HG03520 (cell line): Measurements from ENCODE around the gene ST6GALNAC4.
"Not testable (repeated sequence)": the region's sequence is repeated elsewhere in the genome, so short reads cannot be mapped to it uniquely, and the experiment has no call there.

ENCODE experiments used
- ATAC-seq: cut with Tn5 transposase; IDR thresholded peaks from one replicate; pipeline ENCODE4 v1.9.1; 2021; ENCODE audit warnings: mild to moderate bottlenecking, moderate library complexity; ENCODE audit not compliant: unreplicated experiment

Gene ST6GALNAC4

DNA sequence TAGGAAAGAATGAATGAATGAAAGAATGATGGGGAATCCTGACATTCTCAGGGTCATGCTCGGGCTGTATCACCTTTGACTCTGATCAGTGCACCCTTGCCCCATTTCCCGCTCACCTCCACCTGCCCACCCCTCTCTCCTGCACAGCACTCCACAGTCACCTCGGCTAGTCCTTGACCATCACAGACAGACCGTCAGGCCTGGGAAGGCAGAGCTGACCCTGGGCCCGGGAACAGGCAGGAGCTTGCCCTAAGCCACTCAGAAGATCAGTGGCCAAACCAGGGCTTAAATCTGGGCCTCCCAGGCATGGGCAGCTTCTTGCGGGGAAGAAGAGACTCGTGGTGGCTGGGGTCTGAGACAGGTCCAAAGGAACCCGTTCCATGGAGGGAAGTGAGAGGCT lies 21.0 kb downstream of the ST6GALNAC4 start:
- ATAC-seq, result no peak

DNA sequence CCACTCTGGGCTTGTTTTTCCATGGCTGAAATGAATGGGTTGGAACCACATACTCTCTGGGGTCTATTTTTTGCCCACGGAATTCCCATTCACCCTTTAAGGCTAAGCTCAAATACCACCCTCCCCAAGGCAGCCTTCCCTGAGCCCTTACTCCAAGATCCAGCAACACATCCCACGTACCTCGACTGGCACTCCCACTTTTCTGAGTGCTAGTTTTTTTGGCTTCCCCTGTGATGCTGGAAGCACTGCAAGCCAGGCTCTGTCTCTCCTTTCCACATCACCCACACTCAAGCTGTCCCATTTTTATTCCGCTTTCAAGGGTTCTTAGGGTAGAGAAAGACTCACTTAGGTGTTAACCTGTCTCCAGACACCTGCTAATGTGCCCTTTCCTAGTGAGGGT lies 23.4 kb downstream of the ST6GALNAC4 start:
- no peak for ATAC-seq

DNA sequence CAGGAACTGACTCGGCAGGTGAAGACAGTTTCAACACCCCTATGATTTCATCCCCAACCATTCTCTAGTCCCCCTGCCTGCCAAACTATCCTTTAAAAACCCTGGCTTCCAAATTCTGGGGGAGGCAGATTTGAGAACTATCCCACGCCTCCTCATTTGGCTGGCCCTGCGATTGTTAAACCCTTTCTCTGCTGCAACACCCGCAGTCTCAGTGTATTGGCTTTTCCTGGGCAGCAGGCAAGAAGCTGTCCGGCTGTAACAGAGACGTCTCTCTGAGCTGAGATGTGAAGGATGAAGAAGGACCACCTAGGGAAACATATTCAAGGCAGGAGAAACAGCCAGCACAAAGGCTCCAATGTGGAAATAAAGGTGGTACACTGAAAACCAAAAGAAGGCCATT lies 24.0 kb downstream of the ST6GALNAC4 start:
- ATAC-seq, result no peak

DNA sequence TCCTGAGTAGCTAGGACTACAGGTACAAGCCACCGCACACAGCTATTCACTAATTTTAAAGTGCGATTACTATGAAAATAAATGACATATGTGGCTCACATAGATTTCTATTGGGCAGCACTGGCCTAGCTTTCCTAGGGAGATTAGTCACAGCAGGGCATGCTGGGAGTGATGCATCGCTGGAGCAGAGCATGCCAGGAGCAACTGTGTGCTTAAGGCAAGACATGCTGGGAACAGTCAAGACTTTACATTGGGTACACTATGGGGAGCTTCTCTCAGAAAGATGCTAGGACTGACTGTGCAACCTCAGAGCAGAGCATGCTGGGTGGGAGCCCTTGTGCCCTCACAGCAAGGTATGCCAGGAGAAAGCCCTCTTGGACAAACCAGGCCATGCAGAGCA lies 26.8 kb downstream of the ST6GALNAC4 start:
- ATAC-seq, result no peak

DNA sequence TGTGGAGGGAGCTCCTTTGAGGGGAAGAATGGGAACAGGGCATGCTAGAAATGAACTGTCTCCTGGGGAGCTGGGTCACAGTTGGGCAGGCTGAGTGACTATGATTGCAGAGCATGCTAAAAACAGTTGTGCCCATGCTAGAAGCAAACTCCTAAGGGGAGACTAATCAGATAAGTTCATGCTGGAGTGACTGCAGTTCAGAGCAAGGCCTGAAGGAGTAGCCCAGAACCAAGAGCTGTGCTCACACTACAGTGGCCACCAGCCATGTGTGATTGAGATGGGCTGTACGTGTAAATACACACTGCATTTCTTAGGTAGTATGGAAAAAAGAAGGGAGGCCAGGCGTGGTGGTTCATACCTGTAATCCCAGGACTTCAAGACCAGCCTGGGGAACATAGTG lies 29.0 kb downstream of the ST6GALNAC4 start:
- ATAC-seq, result no peak

DNA sequence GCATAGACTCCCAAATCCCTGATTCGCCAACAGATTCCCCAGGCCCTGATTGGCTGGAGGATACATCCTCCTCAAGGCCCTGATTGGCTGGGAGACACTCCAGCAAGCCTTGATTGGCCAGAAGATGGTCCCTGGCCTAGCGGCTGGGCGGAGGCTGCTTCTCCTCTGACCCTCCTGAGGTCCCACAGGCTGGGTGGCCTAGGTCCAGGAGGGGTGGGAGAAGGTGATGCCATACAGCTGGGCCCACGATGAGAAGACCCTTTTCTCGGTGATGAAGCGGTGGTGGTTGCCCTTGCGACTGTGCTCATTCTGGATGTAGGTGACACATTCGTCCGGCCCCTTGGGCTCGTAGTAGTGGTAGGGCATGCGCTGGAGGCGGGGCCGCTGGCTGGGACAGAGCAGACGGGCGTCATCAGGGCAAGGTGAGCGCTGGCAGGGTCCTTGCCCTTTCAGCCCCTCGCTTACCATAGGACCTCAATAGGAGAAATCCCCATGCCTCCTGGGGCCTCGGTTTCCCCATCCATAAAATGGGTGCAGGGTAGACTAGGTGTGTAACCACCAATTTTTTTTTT lies 30.4 kb downstream of the ST6GALNAC4 start:
- no peak for ATAC-seq

DNA sequence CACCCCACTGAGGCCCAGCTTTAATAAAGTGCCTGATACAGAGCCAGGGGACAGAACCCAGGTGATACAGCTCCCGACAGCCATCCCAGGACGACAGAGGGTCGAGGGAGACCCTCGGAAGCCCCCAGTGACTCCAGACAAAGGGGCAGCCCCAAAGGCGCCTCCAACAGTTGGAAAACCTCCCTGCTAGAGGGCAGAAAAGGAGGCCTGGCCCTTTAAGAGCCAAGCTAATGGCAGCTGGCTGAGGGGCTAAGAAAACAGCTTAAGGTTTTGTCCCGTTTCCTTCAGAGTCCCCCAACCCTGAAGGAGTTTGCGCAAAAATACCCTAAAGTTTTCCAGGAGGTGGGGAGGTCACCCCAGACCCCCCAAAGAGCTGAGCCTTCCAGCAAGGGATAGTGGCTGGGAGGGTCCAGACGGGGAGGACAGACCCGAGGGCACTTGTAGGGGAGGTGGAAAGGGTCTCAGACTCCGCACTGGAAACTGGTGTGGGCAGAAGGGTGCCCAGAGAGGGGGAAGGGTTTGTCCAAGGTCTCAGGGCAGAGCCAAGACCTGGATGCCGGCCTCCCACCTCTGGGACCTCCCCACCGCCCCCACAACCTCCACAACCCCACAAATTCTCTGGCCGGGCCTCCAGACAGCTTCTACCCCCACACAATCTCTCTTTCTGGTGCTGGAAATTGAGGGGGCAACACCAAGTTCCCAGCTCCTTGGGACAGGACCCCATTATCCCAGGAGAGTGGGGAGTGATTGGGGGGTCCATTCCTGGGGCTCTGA lies 31.1 kb downstream of the ST6GALNAC4 start:
- ATAC-seq, result no peak

DNA sequence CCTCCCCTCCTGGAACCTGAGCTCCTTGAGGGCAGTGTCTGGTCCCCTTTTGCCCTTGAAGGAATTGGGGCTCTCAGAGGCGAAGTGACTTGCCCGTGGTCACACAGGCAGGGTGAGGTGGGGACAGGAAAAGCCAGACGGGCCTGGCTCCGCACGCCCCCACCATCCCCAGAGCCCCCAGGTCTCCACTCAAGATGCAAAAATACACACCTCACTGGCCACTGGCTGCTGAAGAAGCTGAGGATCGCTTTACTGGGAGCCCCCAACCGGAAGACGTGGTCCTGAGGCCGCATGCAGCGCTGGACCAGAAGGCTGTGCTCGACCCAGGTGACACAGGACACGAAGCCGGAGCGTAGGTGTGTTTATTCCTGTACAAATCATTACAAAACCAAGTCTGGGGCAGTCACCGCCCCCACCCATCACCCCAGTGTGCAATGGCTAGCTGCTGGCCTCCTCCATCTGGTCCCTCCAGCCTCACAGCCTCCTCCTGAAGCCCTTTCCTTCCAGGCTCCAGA lies 31.8 kb downstream of the ST6GALNAC4 start:
- no peak for ATAC-seq

DNA sequence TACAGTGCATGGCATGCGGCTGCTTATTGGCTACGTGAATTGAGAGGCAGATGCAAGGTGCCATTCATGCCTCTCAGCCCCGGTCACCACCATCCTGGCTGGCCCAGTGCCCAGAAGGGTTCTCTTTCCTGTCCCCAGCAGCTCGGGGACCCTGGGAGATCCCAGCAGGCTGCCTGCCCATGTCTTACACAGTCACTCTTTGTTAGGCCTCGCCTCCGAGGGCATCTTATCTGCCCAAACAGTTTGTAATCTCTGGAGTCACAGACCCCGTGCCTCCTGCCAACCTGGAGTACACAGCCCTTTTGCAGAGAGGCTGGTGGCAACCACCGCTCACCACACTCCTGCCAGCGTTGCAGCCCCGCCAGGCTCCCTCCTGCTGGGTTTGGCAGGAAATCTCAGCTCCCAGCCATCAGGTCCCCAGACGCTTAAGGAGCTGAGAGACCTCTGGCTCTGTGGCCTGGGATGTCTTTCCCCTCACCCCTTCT lies 32.4 kb downstream of the ST6GALNAC4 start:
- ATAC-seq, result no peak

DNA sequence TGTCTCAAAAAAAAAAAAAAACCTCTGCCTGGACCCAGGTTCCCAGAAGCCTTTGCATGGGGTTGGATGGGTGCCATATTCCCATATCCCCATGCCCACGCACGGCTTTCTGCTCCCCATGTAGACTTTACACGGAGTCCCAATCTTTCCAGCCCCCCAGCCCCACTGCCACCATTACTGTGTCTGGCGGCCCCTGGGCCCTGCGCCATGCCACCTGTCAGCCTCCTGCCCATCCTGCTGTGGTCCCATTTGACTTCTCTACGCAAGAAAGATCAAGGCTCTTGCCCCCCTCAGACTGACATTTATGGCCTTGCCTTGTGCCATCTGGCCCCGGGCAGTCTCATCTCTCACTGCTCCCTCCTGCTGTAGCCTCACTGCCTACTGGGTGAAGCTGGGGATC lies 32.9 kb downstream of the ST6GALNAC4 start:
- no peak for ATAC-seq

DNA sequence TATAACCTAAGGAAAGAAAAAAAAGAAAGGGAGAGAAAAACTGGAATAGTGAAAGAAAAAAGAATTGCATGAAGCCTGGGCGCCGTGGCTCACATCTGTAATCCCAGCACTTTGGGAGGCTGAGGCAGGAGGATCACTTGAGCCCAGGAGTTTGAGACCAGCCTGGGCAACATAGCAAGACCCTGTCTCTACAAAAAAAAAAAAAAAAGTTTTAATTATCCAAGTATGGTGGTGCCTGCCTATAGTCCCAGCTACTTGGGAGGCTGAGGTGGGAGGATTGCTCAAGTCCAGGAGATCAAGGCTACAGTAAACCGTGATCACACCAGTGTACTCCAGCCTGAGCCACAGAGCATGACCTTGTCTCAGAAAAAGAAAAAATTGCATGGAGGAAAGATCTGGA lies 35.1 kb downstream of the ST6GALNAC4 start:
- not testable (repeated sequence) for ATAC-seq

DNA sequence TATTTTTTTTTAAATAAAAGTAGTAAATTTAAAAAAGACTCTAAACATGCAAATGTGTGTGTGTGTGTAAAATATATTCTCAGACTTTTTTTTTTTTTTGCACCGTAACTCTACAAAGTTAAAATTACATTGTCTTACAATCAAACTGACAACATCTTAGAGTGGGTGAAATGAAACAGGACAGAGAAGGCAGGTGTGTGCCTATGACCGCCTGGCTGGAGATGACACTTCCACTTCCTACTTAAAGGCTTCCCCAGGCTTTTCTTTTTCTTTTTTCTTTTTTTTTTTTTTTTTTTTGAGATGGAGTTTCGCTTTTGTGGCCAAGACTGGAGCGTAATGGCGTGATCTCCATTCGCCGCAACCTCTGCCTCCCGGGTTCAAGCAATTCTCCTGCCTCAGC lies 36.7 kb downstream of the ST6GALNAC4 start:
- ATAC-seq, result no peak

DNA sequence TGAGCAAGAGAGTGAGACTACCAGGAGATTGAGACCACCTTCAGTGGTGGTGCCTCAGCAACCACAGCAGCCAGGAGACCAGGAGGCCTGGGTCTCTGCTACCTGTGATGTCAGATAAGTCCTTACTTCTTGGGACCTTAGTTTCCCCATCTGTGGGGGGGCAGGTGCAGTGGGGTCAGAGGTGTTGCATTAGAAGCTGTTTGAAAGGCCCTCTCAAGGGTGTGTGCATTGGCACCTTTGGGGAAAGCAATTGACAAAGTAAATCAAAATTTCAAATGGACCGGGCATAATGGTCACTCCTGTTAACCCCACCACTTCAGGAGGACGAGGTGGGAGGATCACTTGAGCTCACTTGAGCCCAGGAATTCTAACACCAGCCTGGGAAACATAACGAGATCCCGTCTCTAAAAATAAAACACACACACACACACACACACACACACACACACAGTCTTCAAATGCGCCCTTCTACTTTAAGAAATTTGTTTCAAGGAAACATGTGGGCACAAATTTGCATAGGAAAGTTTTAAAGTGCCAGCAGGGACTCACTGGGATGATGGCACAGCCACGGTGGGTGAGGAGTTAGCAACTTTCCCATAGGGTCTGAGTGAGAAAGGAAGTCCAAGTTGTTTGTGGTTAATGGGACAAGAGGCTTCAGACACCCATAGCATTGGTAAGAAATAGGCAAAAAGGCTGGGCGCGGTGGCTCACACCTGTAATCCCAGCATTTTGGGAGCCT lies 38.0 kb downstream of the ST6GALNAC4 start:
- ATAC-seq, result no peak

DNA sequence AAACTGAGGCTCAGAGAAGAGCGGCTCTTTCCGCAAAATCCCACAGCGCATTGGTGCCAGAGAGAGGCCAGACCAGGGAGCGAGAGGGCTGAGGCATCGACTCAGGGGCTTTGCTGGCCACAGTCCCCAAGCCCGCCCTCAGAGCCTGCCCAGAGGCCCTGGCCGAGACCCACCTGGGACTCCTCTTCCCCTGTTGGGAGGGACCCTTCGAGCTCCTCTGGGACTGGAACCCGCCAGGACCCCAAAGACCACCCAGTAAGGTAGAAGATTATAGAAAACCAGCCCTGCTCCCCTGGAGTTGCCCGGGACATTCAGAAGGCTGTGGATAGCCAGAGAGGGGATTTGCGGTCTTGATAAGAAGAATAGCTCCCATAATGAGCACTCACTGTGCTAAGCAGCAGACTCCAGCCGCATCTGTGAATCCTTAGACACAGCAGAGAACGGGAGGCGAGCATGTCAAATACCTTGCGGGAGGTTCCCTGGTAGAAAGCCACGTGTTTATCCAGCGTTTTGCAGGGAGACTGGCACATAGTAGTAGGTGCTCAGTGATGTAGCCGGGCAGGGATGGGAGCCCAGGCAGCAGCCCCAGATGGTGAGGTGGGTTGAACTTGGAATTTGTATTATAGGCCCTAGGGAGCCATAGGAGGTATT lies 38.7 kb downstream of the ST6GALNAC4 start:
- no peak for ATAC-seq

DNA sequence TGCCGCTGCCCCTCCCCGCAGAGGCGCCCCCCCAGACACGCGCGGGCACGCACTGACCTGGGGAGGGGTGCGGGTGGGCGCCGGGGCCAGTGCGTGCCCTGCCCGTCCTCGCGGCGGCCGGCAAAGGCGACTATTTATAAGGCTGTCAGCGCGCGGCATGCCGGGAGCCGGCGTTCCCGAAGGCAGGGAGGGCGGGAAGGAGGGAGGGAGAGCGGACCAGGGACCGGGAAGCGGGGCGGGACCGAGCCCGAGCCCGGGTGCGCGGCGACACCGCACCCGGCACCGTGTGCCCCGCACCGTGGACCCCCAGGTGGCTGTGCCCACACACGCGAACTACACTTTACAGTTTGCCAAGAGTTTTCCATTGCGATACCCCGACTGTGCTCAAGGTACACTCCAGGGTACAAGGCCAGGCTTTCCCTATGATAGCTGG lies 39.3 kb downstream of the ST6GALNAC4 start, which contains the start of gene AK1:
TSS of gene AK1 (minus strand) at position 110 of the 433 bp plus-strand sequence. CDS start 3,058 bp downstream, outside the sequence.
- ATAC-seq, result no peak

DNA sequence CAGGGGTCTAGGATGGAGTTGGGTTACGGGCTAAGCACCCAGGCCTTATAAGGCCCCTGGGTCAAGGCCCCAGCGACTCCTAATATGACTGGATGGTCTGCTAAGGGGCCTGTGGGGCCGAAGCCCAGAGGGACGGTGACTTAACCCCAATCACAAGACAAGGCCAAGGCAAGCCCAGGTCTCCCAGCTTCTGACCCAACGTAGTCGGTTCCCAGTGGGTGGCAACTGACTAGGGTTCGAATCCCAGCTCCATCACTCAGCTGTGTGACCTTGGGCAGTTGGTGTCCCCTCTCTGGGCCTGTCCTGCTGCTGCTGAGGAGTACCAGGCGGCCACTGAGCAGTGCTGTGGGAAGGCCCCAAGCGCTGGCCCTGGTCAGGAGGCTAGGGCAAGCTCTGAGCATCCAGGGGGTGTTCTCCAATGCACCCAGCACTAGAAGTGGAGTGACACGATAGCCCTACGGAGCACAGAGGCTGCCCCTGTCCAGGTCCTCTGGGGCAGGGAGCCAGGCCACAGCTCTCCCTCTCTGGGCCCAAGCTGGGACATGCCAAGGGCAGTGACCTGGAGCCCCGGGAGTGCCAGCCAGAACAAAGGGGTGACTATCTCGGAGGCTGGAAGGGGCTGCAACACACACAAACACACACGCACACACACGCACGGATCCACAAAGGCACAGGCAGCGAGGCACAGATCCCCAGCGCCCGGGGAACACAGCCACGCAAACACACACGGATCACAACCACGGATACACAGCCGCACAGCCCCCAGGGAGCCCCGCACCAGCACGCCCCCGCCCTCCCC lies 39.9 kb downstream of the ST6GALNAC4 start:
- ATAC-seq, result no peak

DNA sequence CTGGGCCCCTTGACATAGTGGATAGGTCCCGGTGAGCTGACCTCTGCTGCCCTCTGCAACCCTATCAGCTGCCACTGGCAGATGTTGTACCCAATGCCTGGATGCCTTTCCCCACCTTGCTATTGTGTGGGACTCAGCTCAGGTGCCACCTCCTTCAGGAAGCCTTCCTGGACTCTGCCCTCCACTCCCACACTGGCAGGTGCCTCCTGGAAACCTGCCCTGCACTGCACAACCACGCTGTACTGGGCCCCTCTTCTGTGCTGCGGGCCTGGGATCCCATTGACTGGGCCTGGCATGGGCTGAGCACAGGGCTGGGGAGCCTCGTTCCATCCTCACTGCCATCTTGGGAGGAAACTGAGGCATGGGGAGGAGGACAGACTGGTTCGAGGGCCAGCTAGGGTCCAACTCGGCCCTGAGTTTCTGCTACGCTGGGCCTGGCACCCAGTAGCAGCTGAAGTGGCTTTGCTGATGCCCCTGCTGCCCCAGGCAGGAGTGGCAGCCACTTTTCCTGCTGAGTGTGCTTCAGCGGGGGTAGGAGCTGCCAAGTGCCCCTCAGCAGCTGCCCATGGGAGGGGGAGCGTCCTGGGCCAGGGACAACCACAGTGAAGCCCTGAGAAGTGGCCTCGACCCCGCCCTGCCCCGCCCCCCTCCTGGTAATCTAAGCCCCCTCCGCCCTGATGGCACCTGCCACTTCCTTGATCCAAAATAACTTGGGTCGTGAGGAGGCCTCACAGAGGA lies 40.6 kb downstream of the ST6GALNAC4 start:
- no peak for ATAC-seq

DNA sequence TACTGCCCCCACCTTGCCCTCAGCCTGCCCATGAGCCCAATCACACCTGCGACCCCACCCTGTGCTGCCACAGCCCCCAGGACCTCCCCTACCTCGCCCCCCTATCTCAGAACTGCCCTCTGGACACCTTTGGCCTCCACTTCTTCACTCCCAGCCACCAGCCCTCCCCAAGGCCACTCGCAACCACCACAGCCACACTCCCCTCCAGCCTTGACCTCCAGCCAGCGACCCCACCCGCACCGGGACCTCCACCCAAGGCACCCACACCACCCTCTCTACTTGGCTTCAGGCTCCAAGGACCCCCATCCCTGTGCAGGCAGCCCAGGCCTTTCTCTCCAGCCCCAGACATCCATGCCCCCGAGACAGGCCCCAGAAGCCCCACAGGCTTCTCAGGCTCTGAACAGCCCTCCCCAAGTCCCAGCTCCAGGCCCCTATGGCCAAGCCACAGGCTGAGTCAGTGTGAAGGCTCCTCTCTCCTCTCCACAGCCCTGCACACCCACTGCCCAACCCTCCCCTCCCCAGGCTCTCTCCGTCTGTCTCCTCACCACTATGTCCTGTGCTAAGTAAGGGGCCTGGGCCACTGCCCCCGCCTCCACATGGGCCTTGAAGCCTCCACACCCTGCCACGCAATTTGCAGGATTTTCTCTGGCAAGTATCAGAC lies 41.4 kb downstream of the ST6GALNAC4 start:
- ATAC-seq, result no peak
